SKM-1 (cell line): ENCODE data around the gene TMEM218.

Source experiments
- DNase-seq: peaks from one replicate; lab custom pipeline; 2025; ENCODE audit not compliant: unreplicated experiment; lab: John Stamatoyannopoulos, UW

Gene TMEM218

GRCh38 chr11:125129316-125129993 is 18.0 kb upstream of the TMEM218 start:
- DNase-seq = no peak

- DNase-seq = no peak
These were observed 17.0 kb upstream of the TMEM218 start for GRCh38 chr11:125128450-125128849.

GRCh38 chr11:125124618-125124992 is 13.2 kb upstream of the TMEM218 start:
- DNase-seq = no peak

- no peak for DNase-seq
These were observed 12.7 kb upstream of the TMEM218 start for GRCh38 chr11:125123947-125124617.

- no peak for DNase-seq
These were observed 11.9 kb upstream of the TMEM218 start for GRCh38 chr11:125123194-125123946.

GRCh38 chr11:125117429-125117828 is 6.0 kb upstream of the TMEM218 start:
- DNase-seq = no peak

- DNase-seq = no peak
These were observed 3.1 kb upstream of the TMEM218 start for GRCh38 chr11:125114518-125114917.

GRCh38 chr11:125112208-125112604 is 780 bp upstream of the TMEM218 start:
- no peak for DNase-seq

- no peak for DNase-seq
These were observed 454 bp downstream of the TMEM218 start for GRCh38 chr11:125111001-125111342.

GRCh38 chr11:125110506-125110905 is 920 bp downstream of the TMEM218 start:
- DNase-seq = no peak

- no peak for DNase-seq
These were observed 3.0 kb downstream of the TMEM218 start for GRCh38 chr11:125108469-125108868.

- no peak for DNase-seq
These were observed 5.5 kb downstream of the TMEM218 start for GRCh38 chr11:125105926-125106325.

- DNase-seq = no peak
These were observed 8.9 kb downstream of the TMEM218 start for GRCh38 chr11:125102510-125102909.

GRCh38 chr11:125102025-125102424 is 9.4 kb downstream of the TMEM218 start:
- DNase-seq = no peak

GRCh38 chr11:125101596-125101995 is 9.8 kb downstream of the TMEM218 start:
- no peak for DNase-seq

GRCh38 chr11:125100136-125100535 is 11.3 kb downstream of the TMEM218 start:
- DNase-seq = no peak

- DNase-seq = no peak
These were observed 16.7 kb downstream of the TMEM218 start for GRCh38 chr11:125094731-125095130.

GRCh38 chr11:125093502-125093901 is 17.9 kb downstream of the TMEM218 start:
- no peak for DNase-seq

GRCh38 chr11:125092669-125093068 is 18.8 kb downstream of the TMEM218 start:
- no peak for DNase-seq

- no peak for DNase-seq
These were observed 19.4 kb downstream of the TMEM218 start for GRCh38 chr11:125091877-125092664.

GRCh38 chr11:125091247-125091876 is 20.1 kb downstream of the TMEM218 start:
- DNase-seq = no peak
